HepG2 (cell line): ENCODE measurements around the gene P4HTM. TPM values are rescaled to one million over a fixed set of nuclear protein-coding genes. Genes with fewer than 3 reads are reported as not detected.

Experiments used
- ATAC-seq: fragments of 200-7000 bp; cut with Tn5 transposase; 3 replicates; pipeline ENCODE4 v1.9.1; 2020; ENCODE audit warnings: mild to moderate bottlenecking, moderate library complexity
- BruUV-seq: library from RNA; stranded (reverse); fragments of 400-500 nt; replicated peaks from 2 replicates; lab custom pipeline; 2021; lab: Mats Ljungman, UMichigan
- CTCF ChIA-PET: fragments of 300-600 bp; formaldehyde crosslinking; extraction: SDS; loops from one replicate; lab custom pipeline; 2021; ENCODE audit warnings: low total read pairs, inconsistent platforms, low intra/inter-chr PET ratio; lab: Yijun Ruan, JAX
- POLR2A ChIA-PET: fragments of 350-600 bp; sonication (Branson Sonifier 250); formaldehyde crosslinking; loops from one replicate; lab custom pipeline; 2020; ENCODE audit warnings: antibody characterized with exemption, inconsistent platforms; lab: Yijun Ruan, JAX
- DNase-seq: peaks from one replicate; pipeline ENCODE4 v3.0.0-alpha.2; 2015; ENCODE audit warnings: low spot score
- FAIRE-seq: peaks from 3 replicates; lab custom pipeline; 2011; peaks lifted over from hg19 to GRCh38; lab: Jason Lieb, UNC
- H2AFZ ChIP-seq: one replicate; pipeline ENCODE4 v1.6.1; 2011; ENCODE audit warnings: low read length, inconsistent platforms
- H3K27ac ChIP-seq: fragments of 300-600 bp; 3 replicates; pipeline ENCODE4 v1.8.0; 2011; ENCODE audit warnings: mixed run types, mild to moderate bottlenecking, mixed read lengths, low read length, inconsistent platforms; ENCODE audit not compliant: insufficient read depth; ENCODE audit errors: extremely low read length
- H3K27me3 ChIP-seq, 2 experiments: fragments of 200-600 bp in 1 of 2; 2 replicates in 1 of 2; 3 replicates in 1 of 2; pipeline versions ENCODE4 v1.6.0 to v1.8.0; 2011; ENCODE audit warnings: low read length in 2 of 2, mild to moderate bottlenecking in 2 of 2, moderate library complexity in 2 of 2, inconsistent platforms in 1 of 2; ENCODE audit not compliant: insufficient read depth in 2 of 2, control insufficient read depth in 1 of 2
- H3K36me3 ChIP-seq, 2 experiments: fragments of 200-600 bp in 1 of 2; replicated peaks in 1 of 2; 2 replicates in 1 of 2; 3 replicates in 1 of 2; pipeline versions ENCODE4 v1.5.1 to v1.8.0; 2011; ENCODE audit warnings: low read length in 2 of 2, inconsistent platforms in 1 of 2; ENCODE audit not compliant: insufficient read depth in 2 of 2, control insufficient read depth in 1 of 2
- H3K4me1 ChIP-seq: 2 replicates; pipeline ENCODE4 v1.5.1; 2012; ENCODE audit warnings: low read length, inconsistent platforms; ENCODE audit not compliant: insufficient read depth
- H3K4me2 ChIP-seq: 2 replicates; pipeline ENCODE4 v1.6.0; 2011; ENCODE audit warnings: low read depth, low read length, inconsistent platforms
- H3K4me3 ChIP-seq, 3 experiments: fragments of 200-600 bp in 1 of 3; sonication (generic), shearing (Covaris generic) in 1 of 3; replicated peaks in 1 of 3; 2 replicates each; pipeline ENCODE4 v1.5.1; 2011 to 2016; ENCODE audit warnings: low read length in 3 of 3, inconsistent platforms in 2 of 3, low read depth in 2 of 3, mild to moderate bottlenecking in 2 of 3, control low read depth in 1 of 3, mixed read lengths in 1 of 3; ENCODE audit not compliant: insufficient read depth in 1 of 3
- H3K79me2 ChIP-seq: one replicate; pipeline ENCODE4 v1.6.1; 2011; ENCODE audit warnings: low read length, inconsistent platforms; ENCODE audit not compliant: insufficient read depth
- H3K9ac ChIP-seq: 2 replicates; pipeline ENCODE4 v1.6.0; 2011; ENCODE audit warnings: mild to moderate bottlenecking, low read depth, low read length, inconsistent platforms; ENCODE audit not compliant: insufficient read depth
- H3K9me3 ChIP-seq: 2 replicates; pipeline ENCODE4 v1.5.1; 2012; ENCODE audit warnings: mild to moderate bottlenecking, low read length
- H4K20me1 ChIP-seq: 2 replicates; pipeline ENCODE4 v1.6.0; 2011; ENCODE audit warnings: inconsistent platforms, mild to moderate bottlenecking, low read length, moderate library complexity; ENCODE audit not compliant: insufficient read depth
- CC2D1A ChIP-seq: sonication (generic); formaldehyde crosslinking; IDR thresholded peaks from 2 replicates; pipeline ENCODE4 v1.8.1; 2023; ENCODE audit warnings: mild to moderate bottlenecking, missing genetic modification reagents
- CHCHD3 ChIP-seq: sonication (generic); formaldehyde crosslinking; IDR thresholded peaks from 2 replicates; pipeline ENCODE4 v1.8.0; 2022; ENCODE audit warnings: mild to moderate bottlenecking, missing genetic modification reagents, moderate library complexity
- DZIP1 ChIP-seq: sonication (generic); formaldehyde crosslinking; IDR thresholded peaks from 2 replicates; pipeline ENCODE4 v1.5.0; 2020; ENCODE audit warnings: mild to moderate bottlenecking, missing genetic modification reagents
- FOXC1 ChIP-seq: sonication (generic); formaldehyde crosslinking; IDR thresholded peaks from 2 replicates; pipeline ENCODE4 v1.8.0; 2022; ENCODE audit warnings: mild to moderate bottlenecking, missing genetic modification reagents, borderline replicate concordance
- GPBP1L1 ChIP-seq: sonication (generic); formaldehyde crosslinking; IDR thresholded peaks from 2 replicates; pipeline ENCODE4 v1.5.0; 2020; ENCODE audit warnings: mild to moderate bottlenecking, missing genetic modification reagents
- HCFC1 ChIP-seq: fragments of 150-350 bp; IDR thresholded peaks from 2 replicates; pipeline ENCODE4 v1.6.1; 2014; ENCODE audit warnings: low read depth, low read length
- JUNB ChIP-seq: sonication (generic); formaldehyde crosslinking; IDR thresholded peaks from 2 replicates; pipeline ENCODE4 v1.8.0; 2022; ENCODE audit warnings: missing genetic modification reagents, mild to moderate bottlenecking, borderline replicate concordance
- MEIS2 ChIP-seq: sonication (generic); formaldehyde crosslinking; IDR thresholded peaks from 2 replicates; pipeline ENCODE4 v1.9.0; 2021; ENCODE audit warnings: mild to moderate bottlenecking, missing genetic modification reagents
- NFYC ChIP-seq: IDR thresholded peaks from 2 replicates; pipeline ENCODE4 v1.6.1; 2016; ENCODE audit warnings: missing genetic modification reagents, missing compliant biosample characterization
- NONO ChIP-seq, 2 experiments: fragments of 450-650 bp in 1 of 2; sonication (generic) in 1 of 2; formaldehyde crosslinking in 1 of 2; IDR thresholded peaks in 1 of 2; conservative IDR thresholded peaks in 1 of 2; 2 replicates each; pipeline versions ENCODE4 v1.6.1 to v1.8.0; 2017 to 2022; ENCODE audit warnings: mild to moderate bottlenecking in 1 of 2, missing genetic modification reagents in 1 of 2, moderate library complexity in 1 of 2
- PRPF4 ChIP-seq: fragments of 200-400 bp; formaldehyde crosslinking; IDR thresholded peaks from 2 replicates; pipeline ENCODE4 v1.6.1; 2016; ENCODE audit warnings: low read length, low read depth; ENCODE audit not compliant: poor library complexity, severe bottlenecking
- ZFP82 ChIP-seq: sonication (generic); formaldehyde crosslinking; IDR thresholded peaks from 2 replicates; pipeline ENCODE4 v1.5.1; 2020; ENCODE audit warnings: mild to moderate bottlenecking, missing genetic modification reagents, borderline replicate concordance
- ZNF263 ChIP-seq: sonication (generic); formaldehyde crosslinking; IDR thresholded peaks from 2 replicates; pipeline ENCODE4 v1.4.0; 2020; ENCODE audit warnings: missing genetic modification reagents
- ZNF33A ChIP-seq: sonication (generic); formaldehyde crosslinking; IDR thresholded peaks from 2 replicates; pipeline ENCODE4 v1.5.1; 2020; ENCODE audit warnings: missing genetic modification reagents, mild to moderate bottlenecking, moderate library complexity, borderline replicate concordance
- ZNF484 ChIP-seq: sonication (generic); formaldehyde crosslinking; IDR thresholded peaks from 2 replicates; pipeline ENCODE4 v1.5.1; 2020; ENCODE audit warnings: mild to moderate bottlenecking, low read depth, missing genetic modification reagents, borderline replicate concordance
- ZNF674 ChIP-seq: sonication (generic); formaldehyde crosslinking; IDR thresholded peaks from 2 replicates; pipeline ENCODE4 v1.5.0; 2020; ENCODE audit warnings: low read depth, mild to moderate bottlenecking, missing genetic modification reagents
- ZNF792 ChIP-seq: IDR thresholded peaks from 2 replicates; pipeline ENCODE4 v1.6.1; 2016
- in situ Hi-C: cut with HindIII; loops from 2 replicates; pipeline ENCODE4 v1.10.0; 2017; ENCODE audit warnings: low pct_unique_long_range_greater_than_20kb; ENCODE audit not compliant: extremely low pct_ligation_motif_present
- intact Hi-C: fragments of 100-400 bp; cut with micrococcal nuclease; formaldehyde crosslinking; loops from one replicate; pipeline ENCODE4 v1.10.0; 2022; ENCODE audit not compliant: unreplicated experiment
- polyA plus RNA-seq, 8 experiments: library from polyadenylated mRNA; depleted of rRNA in 3 of 8; stranded (reverse) in 7 of 8; unstranded in 1 of 8; fragments of >200 nt; fragmentation: Illumina TruSeq in 4 of 8; extraction: Trizol in 4 of 8; gene quantifications; 2 replicates each; pipeline versions ENCODE4 v1.2.1 to v1.2.3, GENCODE V29; 2011 to 2016; ENCODE audit warnings: low read depth in 4 of 8, missing spikeins in 1 of 8, mixed read lengths in 1 of 8; ENCODE audit not compliant: insufficient read depth in 1 of 8
- total RNA-seq, 5 experiments: library from RNA; depleted of rRNA; stranded (reverse); fragments of >200 nt; fragmentation: Illumina TruSeq; extraction: Trizol; gene quantifications; 2 replicates each; pipeline ENCODE4 v1.2.3, GENCODE V29; 2016; ENCODE audit warnings: low read depth in 1 of 5
- TF ChIP-seq, protein P1 (sequence below): IDR thresholded peaks from 2 replicates; pipeline ENCODE4 v1.6.1; 2012; ENCODE audit warnings: inconsistent platforms
- TF ChIP-seq, protein P2 (sequence below): sonication (generic); formaldehyde crosslinking; IDR thresholded peaks from 2 replicates; pipeline ENCODE4 v1.4.0; 2020; ENCODE audit warnings: missing genetic modification reagents

The P4HTM gene
- total and polyA plus RNA-seq, 2 of the 13 experiments (the other 11 are each of a cell fraction or from before 2014, with no cell fraction given): 0.01 TPM; not detected in 1

DNA sequence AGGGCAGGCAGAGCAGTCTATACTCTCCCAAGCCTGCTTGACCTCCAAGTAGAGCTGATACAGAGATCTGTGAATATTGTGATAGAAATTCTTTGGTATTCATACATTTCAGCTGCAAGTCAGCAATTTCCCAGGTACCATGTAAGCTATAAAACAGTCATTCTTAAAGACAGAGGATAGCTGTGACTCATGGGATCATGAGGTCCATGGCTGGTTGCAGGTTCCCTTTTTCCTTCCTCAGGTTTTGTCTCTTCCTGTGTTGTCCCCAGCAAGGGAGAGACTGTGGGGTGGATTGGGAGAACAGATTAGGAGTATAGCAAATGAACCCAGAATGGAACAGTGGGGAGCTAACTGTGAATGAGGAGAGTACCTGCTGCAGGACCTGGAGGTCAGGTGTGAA is 5.4 kb upstream of the P4HTM start:
- in situ Hi-C loops: no loop called here
- FAIRE-seq: no peak
- Histone ChIP-seq H3K79me2 (no peaks in the 10 kb centered on the region), H3K4me2 (no peak overlapping the region), H4K20me1 (no peaks in the 10 kb centered on the region), H3K36me3 (peaks cover 27 to 46% of the 10 kb centered on the region in 2 experiments; a peak in 4 of 5 replicates), H3K4me3 (no peak overlapping the region), H3K4me1 (no peaks in the 10 kb centered on the region), H3K27me3 (no peaks in the 10 kb centered on the region), H2AFZ (no peak overlapping the region), H3K9me3 (no peaks in the 10 kb centered on the region), H3K27ac (no peak overlapping the region), H3K9ac (no peak overlapping the region)
- ChIA-PET POLR2A (no interaction called here), CTCF (no interaction called here)
- BruUV-seq: no TSS peak
- no peak for ATAC-seq
- intact Hi-C loops: loop anchor here (5.0 kb wide), 1 partner anchor 173 kb away; no protein-coding TSS in a partner anchor
- TF ChIP-seq NONO (IDR thresholded peaks at IDR 0.05) (no peak), NONO (CRISPR knock-in tag; conservative IDR thresholded peaks at IDR 0.05) (no peak), PRPF4 (no peak), ZNF263 (CRISPR knock-in tag) (no peak), ZFP82 (CRISPR knock-in tag) (no peak), DZIP1 (CRISPR knock-in tag) (no peak), CHCHD3 (CRISPR knock-in tag) (no peak), ZNF674 (no peak), NFYC (CRISPR knock-in tag) (no peak), FOXC1 (CRISPR knock-in tag) (no peak), GPBP1L1 (CRISPR knock-in tag) (no peak), ZNF792 (CRISPR knock-in tag) (no peak), MEIS2 (CRISPR knock-in tag) (no peak), ZNF33A (CRISPR knock-in tag) (no peak), HCFC1 (no peak), ZNF484 (no peak), CC2D1A (no peak), JUNB (no peak)
- TF ChIP-seq, protein P1, sequence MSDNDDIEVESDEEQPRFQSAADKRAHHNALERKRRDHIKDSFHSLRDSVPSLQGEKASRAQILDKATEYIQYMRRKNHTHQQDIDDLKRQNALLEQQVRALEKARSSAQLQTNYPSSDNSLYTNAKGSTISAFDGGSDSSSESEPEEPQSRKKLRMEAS: no peak
- TF ChIP-seq, protein P2, sequence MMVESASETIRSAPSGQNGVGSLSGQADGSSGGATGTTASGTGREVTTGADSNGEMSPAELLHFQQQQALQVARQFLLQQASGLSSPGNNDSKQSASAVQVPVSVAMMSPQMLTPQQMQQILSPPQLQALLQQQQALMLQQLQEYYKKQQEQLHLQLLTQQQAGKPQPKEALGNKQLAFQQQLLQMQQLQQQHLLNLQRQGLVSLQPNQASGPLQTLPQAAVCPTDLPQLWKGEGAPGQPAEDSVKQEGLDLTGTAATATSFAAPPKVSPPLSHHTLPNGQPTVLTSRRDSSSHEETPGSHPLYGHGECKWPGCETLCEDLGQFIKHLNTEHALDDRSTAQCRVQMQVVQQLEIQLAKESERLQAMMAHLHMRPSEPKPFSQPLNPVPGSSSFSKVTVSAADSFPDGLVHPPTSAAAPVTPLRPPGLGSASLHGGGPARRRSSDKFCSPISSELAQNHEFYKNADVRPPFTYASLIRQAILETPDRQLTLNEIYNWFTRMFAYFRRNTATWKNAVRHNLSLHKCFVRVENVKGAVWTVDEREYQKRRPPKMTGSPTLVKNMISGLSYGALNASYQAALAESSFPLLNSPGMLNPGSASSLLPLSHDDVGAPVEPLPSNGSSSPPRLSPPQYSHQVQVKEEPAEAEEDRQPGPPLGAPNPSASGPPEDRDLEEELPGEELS: no peak
- DNase-seq: no peak
